GM18868 (cell line): ENCODE data around the gene SLF2.
"Not testable (repeated sequence)": the region's sequence is repeated elsewhere in the genome, so short reads cannot be mapped to it uniquely, and the experiment has no call there.

Source experiments
- ATAC-seq: cut with Tn5 transposase; IDR thresholded peaks from one replicate; pipeline ENCODE4 v1.9.1; 2021; ENCODE audit warnings: mild to moderate bottlenecking, moderate library complexity; ENCODE audit not compliant: unreplicated experiment

The SLF2 gene

DNA sequence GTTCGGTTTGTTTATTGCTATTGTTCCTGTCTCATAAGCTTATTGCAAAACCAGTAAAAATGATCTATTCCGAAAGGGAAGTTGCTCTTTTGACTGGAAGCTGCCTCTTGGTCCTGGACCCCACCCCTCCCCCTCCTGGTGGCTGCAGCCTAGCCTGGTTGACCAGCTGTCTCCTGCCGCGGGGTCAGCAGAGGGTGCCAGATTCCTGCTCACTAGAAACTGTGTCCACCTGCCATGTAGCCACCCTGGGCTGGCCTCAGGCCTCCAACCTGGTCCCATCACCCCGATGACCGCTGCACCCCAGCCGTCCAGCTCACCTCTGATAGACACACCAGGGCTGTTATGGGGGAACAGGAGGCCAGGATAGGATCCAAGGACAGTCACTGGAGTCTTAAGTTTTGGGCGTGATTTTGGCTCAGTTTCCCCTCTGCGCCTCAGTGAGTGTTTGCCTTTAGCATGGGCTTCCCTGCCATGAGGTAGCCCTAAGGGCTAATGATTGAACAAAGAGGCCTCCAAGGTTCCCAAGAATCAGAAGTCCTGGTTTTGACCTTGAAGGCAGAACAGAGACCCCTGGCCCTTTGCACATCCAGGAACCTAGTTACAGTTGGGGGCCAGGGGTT is 32.9 kb upstream of the SLF2 start:
- ATAC-seq, result no peak

DNA sequence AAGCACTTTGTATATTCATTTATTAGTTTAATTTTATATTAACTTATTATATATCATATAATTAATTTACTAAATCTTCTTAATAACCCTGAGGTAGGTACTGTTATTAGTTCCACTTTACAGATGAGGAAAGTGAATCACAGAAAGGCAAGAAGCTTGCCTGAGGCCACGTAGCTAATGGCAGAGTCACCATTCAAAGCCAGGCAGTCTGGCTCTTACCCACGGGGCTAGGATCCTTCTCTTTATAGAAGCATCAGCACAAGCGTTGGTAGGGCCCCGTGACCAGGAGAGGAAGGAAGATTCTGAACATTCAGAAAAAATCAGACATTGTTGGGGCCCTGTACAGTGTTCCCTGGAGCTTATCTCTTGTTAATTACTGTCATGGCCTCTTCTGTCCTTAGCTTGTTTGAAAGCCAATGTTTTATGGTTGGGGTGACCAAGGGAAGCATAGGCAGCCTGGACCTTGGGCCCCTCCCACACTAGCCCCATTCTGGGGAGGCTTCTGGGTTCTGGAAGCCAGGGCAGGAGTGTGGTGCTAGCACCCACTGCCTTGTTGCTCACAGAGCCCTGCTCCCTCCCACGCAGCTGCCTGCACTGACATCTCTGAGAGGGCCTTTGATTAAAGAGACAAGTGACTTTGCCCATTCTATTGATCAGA is 31.1 kb upstream of the SLF2 start:
- ATAC-seq, result no peak

DNA sequence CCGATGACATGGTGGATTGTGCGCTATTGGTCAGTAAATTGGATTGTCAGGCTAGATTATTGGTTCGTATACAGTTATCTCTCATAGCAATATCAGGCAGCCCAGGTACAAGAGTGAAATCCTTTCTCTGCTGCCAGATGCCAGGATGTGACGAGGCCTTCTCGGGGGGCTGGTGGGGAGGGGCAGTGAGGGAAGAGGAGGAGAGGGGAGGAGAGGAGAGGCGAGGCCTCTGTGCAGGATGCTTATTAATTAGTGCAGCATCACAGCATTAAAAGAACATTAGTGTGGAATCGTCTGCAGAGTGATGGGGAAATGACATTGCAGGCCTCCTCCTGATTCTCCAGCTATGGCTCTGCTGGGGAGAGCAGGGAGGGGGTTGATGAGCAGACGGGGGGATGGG is 30.5 kb upstream of the SLF2 start:
- ATAC-seq, result no peak

DNA sequence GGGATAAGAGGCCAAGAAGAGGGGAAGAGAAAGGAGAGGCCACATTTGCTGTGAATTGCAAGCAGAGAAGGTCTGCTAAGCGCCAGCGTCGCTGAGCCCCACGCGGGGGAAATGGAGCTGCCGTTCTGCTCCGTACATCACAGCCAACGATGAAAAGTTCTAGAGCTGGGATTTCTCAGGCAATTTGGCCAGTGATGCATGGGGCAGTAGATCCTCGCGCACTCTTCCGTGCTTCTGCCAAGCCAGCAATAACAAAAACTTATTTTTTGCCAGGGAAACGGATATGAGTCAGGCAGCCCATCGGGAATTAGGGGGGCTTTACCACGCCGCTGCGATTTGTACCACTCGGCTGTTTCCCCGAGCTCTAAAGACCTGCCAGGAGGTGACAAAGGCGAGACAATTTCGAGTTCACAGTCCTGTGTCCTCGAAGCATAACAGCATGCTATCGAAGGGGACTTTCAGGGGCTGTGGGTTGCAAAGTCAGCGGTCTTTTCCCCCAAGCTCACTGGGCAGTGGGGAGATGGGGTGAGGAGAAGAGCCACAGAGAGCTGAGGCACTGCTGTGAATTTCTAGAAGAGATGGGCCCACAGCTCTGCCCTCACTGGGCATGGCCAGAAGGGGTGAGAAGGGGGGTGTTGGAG is 30.0 kb upstream of the SLF2 start:
- ATAC-seq, result no peak

DNA sequence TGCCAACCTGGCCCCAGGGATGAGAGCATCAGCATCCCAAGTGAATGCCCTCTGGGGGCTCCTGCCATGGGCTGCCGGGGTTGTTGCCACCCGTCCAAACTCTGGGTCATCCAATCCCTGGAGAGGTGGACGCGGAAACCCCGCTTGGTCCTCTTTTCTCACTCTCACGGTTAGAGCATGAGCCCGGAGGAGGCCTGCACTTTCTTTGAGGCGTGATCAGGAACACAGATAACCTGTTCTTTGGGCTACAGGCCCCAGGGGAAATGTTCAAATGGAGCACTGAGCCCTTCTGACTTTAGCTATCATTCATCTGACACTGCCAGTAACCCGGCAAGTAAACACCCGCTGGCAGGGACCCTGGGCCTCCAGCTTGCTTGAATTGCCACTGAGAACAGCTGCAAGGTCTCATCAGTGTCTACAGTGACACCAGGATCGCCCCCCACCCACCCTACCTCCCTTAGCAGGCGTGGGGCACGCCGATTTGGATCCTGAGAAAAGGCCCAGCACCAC is 29.4 kb upstream of the SLF2 start:
- ATAC-seq, result no peak

DNA sequence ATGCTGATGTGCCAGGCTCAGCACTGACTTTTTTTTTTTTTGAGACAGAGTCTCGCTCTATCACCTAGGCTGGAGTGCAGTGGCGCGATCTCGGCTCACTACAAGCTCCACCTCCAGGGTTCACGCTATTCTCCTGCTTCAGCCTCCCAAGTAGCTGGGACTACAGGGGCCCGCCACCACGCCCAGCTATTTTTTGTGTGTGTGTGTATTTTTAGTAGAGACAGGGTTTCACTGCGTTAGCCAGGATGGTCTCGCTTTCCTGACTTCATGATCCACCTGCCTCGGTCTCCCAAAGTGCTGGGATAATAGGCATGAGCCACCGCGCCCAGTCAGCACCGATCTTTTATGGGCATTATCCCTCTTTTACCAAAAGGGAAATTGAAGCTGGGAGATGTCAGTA is 27.2 kb upstream of the SLF2 start:
- ATAC-seq, result not testable (repeated sequence)

DNA sequence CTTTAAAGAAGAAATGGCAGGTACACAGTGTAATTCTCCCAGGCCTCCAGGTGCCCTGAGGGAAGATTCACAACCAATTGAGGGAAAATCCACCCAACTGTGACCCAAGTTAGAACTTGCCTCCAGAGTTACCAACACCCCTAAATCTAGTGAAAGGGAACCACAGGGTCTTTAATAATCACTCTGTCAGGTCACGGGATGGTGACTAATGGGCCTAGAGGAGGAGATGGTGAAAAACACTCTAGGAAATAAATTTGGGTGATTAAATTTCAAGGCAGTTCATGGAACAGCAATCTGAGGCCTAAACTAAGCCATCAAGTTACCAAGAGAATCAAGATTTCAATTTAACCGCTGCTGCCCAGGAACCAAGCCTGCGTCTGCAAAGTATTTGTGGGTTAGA is 26.7 kb upstream of the SLF2 start:
- no peak for ATAC-seq

DNA sequence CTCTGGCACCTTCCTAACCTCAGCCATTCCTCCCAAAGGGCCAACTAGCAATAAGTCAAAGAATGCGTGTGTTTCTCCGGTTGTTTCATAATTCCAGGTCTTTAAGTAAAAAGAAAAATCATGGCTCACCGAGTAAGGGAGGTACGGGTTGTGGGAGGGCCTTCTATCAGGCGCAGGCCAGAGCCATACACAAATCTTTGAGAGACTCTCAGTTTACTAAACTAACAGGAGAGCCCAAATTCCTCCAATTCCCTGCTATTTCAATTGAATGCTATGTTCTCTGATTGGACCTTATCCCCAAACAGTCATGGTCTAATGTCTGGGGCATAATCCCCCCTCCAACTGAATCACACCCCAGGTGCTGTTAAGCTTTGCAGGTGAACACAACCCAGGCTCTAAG is 26.2 kb upstream of the SLF2 start:
- no peak for ATAC-seq

DNA sequence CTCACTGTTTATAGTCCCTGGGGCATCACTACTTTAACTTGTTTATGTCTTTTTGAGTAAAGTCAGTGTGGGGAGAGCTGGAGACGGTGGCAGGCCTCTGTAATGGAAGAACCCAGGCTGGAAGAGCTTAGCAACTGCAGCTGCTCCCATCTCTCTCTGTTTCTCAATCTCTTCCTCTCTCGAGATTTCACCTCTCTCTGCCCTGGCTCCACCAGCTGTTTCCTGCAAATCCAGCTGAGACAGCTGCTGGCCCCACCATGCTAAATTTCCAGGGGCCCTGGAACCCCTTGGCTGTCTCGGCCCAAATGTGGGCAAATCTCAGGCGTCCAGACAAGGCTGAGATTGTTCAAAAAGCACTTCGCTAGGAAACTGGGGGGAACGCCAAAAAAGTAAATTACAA is 25.8 kb upstream of the SLF2 start:
- ATAC-seq, result no peak

DNA sequence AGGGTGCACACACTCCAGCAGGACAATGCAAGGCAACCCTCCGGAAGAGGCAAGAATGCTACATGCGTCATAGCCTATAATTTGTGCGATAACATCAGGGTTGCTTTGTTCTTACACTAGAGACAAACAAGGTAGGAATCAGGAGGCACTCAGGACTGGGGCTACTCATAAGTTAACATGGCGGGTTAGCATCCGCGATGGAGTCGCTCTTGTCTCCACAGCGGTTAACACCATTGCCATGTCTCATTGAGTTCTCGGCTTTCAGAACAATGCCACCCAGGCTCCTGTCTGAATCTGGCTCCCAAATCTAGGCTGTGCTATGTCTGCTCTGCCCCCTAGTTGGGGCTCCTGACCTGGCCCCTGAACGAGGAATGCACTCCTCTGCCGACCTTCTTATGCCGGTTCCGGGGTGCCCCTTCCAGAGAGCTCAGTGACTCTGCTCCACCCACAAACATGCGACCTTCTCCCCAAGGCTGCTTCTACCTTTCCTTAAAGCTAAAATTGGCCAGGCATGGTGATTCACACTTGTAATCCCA is 24.9 kb upstream of the SLF2 start:
- no peak for ATAC-seq

DNA sequence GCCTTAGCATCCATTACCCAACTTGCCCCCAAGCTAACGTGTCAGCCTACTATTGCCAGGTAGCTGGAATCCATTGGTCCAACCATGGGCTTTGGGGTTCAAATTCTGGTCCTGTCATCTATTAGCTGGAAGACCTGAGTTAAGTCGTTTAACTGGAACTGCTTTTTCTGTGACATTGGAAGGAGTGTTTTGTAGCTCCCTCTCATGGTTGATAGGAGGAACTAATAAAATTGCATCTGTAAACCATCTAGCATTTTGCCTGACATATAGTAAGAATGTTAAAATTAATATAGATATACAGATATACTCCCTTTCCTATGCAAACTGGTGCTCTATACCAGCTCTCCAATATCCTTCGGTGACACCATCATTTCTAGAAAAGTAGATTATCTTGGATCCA is 23.8 kb upstream of the SLF2 start:
- ATAC-seq, result no peak

DNA sequence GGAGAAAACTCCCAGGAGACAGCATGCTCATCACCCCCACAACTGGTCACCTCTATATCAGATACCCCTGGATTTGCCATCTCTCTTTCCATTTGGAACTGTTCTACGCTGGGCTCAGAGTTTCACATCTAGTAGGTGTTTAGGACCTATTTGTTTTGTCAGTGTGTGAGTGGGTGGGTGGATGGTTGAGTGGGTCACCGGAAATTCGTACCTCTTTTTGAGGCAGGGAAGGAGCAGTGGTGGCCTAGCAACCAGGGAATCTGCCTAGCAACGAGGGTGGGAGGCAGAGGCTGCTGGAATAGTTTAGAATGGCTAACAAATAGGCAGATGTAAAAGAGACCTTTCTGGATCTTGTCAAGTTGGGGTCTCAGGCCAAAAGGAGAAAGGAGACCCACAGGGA is 23.2 kb upstream of the SLF2 start:
- no peak for ATAC-seq

DNA sequence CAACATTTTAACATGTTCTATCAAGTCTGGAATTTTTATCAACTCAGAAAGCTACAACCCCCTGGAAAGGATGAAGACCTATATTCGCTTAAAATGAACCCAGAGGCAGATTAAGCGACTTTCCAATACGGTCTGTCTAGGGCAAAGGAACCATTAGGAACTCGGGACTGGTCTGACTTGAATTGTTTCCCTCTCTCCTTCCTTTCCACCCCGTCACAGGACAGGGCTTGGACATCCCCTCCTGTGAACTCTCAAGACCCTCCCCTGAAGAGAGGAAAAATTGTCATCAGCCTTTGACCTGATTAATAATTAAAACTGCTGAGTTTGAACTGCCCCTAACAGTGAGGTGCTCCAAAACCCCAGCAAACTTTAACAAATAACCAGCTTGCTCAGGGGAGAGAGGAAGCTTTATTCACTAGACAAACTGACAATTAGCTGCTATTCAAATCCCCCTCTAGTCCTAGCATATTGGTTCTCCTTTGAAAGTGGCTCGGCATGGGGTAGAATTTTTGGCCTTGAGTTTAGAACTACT is 22.6 kb upstream of the SLF2 start:
- ATAC-seq, result no peak

DNA sequence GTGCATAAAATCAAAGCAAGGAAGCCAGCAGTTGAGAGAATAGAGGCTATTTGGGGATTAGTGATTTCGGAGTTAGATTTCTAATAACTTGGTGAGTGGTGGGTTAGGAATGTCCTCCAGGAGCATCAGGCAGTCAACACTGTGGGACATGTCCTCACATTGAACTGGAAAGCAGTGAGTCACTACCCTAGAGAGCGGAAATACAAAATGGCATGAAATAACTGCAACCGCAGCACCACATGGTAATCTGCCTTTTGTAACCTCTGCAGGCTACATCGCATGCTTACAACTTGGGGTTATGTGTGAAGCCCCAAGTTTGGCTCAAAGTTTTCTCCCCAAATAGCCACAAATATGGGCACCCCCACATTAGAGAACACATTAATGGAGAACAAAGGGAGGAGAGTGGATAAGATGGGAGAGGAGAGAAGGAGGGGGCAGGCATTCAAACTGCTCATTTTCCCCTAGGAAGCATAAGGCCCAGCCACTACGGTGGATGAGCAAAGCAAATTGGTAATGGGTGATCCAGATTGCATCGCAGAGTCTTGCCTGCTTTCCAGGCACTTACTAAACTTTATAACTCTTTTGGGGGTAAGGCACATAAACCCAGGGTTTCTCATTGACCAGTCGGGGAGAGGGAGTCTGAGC is 22.0 kb upstream of the SLF2 start:
- ATAC-seq, result no peak

DNA sequence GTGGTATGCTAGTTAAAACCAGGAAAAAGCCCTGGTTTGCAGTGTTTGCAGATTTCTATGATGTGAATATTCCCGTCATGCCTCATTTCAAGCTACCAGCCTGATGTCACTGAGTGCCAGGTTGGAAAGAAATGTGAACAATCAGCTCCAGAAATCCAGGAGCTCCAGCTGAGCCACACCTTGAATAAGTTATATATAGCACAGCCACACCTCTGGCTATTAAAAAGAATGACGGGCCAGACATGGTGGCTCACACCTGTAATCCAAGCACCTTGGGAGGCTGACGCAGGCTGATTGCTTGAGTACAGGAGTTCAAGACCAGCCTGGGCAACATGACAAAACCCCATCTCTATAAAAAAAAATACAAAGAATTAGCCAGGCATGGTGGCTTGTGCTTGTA is 18.7 kb upstream of the SLF2 start:
- ATAC-seq, result no peak

DNA sequence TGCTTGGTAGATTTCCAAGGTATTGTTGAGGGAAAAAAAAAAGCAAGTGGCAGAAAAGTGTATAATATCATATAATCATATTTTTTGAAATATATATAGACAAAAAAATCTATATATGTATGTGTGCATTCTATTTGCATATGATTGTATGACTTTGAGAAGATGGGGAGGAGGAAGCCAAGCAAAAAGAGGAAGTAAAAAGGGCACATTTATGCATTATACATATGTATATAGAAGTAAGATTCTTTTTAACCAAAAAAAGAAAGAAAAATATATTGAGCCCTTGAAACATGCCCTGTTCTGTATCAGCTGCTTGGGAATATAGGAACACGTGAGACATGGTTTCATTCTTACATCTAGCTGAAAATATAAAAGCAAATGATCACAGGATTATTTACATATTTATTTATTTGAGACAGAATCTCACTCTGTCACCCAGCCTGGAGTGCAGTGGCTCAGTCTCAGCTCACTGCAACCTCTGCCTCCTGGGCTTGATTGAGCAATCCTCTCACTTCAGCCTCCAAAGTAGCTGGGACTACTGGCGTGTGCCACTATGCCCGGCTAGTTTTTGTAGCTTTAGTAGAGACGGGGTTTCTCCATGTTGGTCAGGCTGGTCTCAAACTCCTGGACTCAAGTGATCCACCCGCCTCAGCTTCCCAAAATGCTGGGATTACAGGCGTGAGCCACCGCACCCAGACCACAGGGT is 18.0 kb upstream of the SLF2 start:
- no peak for ATAC-seq

DNA sequence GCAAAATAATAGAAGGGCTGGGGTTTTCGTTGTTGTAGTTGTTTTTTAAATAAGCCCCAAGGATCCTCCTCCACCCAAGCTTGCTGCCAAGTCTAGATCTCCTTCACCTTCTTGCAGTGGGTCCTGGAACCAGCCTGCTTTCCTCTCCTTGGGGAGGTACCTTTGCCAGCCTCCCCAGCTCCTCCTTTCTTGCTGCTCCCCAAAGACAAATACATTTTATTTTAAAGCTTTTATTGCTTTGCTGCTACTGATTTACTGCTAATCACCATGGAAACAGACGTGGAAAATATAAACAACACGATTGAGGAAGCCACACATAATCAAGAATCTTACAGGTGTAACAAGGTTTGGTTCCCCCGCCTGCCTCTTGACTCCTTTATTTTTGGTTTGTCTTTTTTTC is 17.4 kb upstream of the SLF2 start:
- ATAC-seq, result no peak

DNA sequence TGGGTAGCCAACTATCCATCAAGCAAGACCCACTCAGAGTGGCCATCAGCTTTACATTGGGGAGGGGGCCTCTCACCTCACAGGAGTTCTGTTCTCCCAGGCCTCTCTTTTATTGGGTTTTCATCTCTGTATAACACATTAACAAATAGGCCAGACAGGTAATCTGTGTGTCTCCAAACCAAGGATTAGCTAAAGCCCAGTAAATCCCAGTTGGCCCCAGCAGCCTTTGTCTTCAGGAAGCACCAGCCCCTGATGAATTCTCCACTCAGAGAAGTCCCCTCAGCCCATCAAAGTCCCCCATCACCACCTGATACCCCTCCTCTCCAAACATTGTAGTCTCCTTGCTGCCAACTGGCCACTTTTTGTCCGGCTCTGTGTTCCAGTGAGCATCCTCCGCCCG is 16.9 kb upstream of the SLF2 start:
- ATAC-seq, result no peak

DNA sequence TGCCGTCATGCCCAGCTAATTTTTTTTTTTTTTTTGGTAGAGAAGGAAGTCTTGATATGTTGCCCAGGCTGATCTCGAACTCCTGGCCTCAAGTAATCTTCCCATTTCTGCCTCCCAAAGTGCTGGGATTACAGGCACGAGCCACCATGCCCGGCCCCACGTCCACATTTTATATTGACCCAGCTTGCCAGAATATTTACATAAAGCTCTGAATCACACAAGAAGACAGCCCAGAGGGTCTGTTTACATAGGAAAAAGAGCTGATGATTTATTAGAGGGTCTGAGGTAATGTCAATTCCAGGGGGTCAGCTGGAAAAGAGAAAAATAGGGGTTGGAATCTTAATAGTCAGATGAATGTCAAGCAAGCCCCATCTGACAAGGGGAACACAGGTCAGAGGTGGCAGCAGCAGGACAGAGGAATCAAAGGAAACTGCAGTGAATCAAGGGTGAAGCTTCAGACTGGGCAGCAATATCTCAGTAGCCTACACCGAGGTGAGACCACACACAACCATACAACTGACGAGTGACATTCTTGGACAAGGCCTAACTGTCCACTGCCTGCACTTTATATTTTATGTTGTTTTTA is 15.8 kb upstream of the SLF2 start:
- ATAC-seq, result no peak

DNA sequence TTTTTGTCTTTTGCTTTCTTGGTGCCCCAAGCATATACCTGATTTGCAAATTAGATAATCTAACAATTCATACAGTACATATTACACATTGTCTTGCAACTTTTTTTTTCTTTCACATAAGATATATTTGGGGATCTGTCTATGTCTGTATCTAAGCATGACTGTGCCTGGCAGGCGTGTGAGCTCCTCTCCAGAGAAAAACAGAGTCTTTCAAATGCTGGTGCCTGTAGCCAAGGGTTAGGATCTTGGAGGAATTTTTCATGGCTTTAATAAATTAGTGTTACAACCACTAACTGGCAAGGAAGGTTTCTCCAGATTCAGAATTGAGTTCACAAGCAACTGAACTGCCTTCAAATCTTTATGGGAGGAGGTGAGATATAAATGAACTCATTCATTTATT is 14.8 kb upstream of the SLF2 start:
- ATAC-seq, result no peak
